HUDEP-2 (cell line): Measurements from ENCODE around the gene TTC36.
"Not testable (repeated sequence)": the region's sequence is repeated elsewhere in the genome, so short reads cannot be mapped to it uniquely, and the experiment has no call there.

Source experiments
- DNase-seq, 76 experiments: peaks; one replicate each; lab custom pipeline; 2025; ENCODE audit not compliant: unreplicated experiment in 76 of 76; lab: John Stamatoyannopoulos, UW

The TTC36 gene, protein sequence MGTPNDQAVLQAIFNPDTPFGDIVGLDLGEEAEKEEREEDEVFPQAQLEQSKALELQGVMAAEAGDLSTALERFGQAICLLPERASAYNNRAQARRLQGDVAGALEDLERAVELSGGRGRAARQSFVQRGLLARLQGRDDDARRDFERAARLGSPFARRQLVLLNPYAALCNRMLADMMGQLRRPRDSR

DNA sequence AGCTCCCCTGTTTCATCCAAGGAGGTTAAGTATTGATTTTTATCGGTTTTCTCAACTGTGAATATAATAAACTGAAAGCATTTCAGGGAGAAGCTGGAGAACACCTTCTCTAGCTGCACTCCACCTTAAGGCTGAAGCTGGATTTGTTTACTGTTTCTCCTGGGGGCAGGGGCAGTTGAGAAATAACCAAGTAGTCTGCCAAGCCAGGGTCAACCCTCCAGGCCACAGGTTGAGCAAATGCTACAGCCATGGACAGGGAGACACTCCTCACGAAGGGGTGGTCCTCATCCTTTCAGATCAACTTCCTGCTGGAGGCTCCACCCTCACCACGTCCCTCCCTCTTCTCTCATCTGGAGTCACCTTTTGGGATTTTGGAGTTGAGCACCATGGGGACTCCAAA is at the start of gene TTC36:
TSS of gene TTC36 (plus strand) at position 366 of the 400 bp plus-strand sequence. CDS start at position 387, 21 bp downstream.
- DNase-seq: no peak

DNA sequence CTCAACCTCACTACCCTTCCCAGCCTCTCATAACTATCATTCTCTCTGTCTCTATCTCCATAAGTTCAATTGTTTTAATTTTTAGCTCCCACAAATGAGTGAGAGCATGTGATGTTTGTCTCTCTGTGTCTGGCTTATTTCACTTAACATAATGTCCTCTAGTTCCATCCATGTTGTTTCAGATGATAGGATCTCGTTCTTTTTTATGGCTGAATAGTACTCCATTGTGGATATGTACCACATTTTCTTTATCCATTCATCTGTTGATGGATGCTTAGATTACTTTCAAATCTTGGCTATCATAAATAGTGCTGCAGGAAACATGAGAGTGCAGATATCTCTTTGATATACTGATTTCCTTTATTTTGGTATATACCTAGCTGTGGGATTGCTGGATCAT is 46.0 kb upstream of the TTC36 start:
- DNase-seq: not testable (repeated sequence)

DNA sequence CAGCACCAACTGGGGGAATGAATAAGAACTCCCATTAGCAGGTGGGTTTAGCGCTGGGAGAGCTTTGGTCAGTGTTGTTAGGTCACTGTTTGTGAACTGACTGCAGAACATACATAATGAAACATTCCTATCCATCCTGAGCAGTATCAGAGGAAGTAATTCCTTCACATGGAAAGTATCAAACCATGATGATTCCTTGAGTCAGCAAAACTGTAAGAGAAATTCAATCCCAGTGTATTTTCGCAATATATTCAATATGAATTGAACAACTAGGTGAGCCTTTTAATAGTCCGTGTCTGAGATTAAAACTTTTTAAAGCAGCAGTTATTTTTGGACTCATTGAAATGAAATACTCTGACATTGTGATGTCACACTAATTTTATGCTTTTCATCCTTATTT is 42.9 kb upstream of the TTC36 start:
- DNase-seq: no peak

DNA sequence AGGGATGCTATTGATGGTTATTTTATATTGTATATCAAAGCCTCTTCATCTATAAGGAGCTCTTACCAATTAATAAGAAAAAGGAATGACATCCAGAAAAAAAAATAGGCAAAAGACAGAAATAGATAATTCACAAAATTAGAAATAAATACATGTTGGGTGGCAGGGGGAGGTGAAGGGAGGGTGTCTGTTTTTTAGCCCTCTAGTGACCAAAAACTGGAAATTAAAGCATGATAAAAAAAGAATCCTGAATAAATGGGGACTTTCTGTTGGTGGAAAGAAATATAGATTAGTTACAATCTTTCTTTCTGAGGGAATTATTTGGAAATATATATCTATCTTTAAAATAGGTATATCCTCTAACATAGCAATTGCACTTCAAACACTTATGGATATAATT is 42.0 kb upstream of the TTC36 start:
- DNase-seq: peak in 1 of 76 experiments; percentile 1

DNA sequence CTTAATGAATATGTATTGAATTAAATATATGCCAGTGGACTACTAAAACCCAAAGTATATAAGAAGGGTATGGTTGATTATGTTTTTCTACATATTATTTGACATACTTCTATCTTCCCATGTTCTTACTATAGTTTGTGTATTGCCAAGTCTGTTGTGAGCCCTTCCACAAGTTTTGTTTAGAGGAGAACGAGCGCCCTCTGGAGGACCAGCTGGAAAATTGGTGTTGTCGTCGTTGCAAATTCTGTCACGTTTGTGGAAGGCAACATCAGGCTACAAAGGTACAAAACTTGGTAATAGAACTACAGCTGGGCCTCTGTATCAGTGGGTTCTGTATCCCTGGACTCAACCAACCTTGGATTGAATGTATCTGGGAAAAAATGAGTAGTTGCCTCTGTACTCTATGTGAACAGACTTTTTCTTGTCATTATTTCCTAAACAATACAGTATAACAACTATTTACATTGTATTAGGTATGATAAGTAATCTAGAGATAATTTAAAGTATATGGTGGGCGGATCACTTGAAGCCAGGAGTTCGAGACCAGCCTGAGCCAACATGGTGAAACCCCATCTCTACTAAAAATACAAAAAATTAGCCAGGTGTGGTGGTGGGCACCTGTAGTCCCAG is 38.7 kb upstream of the TTC36 start:
- peak in 62 of 76 experiments; percentile 1 to 80 (median 52) for DNase-seq

DNA sequence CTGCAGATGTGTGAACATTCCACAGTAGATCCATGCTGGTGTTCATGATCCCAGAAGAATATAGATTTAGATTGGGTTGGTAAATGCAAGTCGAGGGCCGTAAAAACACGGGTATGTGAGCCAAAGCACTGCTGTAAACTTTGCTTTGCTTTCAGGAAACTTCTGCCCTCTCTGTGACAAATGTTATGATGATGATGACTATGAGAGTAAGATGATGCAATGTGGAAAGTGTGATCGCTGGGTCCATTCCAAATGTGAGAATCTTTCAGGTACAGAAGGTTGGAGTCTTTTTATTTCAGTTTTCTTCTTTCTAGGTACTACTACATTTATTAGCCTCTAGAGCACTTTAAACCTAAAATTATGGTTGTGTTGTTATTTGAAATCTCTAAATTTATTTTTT is 36.2 kb upstream of the TTC36 start:
- DNase-seq: no peak

DNA sequence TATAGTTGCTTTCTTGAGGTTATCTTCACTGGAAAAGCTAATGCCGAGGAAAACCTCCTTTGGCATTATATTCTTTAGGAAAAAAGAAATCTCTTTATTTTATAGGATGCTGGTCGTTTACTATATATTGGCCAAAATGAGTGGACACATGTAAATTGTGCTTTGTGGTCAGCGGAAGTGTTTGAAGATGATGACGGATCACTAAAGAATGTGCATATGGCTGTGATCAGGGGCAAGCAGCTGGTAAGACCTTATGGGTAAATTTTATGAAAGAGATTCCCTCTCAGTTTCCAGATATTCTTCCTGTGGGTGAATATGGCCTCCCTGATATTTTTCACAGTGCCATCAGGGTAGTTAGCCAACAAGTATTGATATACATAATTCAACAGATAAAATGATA is 29.4 kb upstream of the TTC36 start:
- DNase-seq: no peak

DNA sequence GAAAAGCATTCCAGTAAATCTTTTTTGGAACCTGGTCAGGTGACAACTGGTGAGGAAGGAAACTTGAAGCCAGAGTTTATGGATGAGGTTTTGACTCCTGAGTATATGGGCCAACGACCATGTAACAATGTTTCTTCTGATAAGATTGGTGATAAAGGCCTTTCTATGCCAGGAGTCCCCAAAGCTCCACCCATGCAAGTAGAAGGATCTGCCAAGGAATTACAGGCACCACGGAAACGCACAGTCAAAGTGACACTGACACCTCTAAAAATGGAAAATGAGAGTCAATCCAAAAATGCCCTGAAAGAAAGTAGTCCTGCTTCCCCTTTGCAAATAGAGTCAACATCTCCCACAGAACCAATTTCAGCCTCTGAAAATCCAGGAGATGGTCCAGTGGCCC is 24.1 kb upstream of the TTC36 start:
- DNase-seq: no peak

DNA sequence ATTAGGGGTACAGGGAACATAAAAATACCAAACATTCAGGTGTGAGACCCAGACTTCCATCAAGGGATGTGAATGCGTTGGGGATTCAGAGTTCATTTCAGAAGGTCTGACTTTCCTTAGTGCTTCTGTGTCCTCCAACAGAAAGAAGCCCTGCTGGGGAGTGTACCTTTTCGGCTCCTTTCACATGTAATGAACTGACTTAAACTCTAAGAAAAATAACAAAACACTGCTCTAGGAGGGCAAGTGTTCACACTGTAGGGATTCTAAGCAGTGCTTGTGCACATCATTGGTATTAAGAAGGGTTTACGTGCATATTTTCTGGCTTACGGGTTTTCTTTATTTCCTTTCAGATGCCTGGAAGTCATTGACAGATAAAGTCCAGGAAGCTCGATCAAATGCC is 15.7 kb upstream of the TTC36 start:
- no peak for DNase-seq

DNA sequence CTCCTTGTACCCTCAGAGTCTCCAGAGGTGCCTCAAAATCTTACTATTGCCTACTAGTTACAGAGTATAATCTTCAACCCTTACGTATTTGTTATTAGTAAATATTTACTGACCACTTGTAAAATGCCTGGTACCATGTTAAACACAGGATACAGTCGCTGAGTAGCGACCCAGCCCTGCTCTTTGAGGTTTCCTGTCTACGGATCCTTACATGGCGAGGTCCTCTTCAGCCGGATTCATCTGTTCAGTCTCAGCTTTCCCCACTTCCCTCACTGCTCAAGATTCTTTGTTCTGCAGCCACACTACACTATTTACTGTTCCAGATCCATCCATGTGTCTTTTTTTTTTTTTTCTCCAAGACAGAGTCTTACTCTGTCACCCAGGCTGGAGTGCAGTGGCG is 13.2 kb upstream of the TTC36 start:
- DNase-seq: no peak

DNA sequence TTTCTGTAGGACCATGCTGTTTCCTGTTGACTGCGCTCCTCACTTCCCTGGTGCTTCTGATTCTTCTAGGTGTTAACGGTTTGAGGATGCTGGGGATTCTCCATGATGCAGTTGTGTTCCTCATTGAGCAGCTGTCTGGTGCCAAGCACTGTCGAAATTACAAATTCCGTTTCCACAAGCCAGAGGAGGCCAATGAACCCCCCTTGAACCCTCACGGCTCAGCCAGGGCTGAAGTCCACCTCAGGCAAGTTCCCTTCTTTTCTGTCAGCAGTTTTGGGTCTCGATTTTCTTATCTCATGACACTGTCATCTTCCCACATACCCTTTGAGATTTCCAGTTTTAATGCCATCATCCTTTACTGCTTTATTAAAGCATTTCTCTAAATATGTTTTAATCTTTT is 7.7 kb upstream of the TTC36 start:
- DNase-seq: no peak

DNA sequence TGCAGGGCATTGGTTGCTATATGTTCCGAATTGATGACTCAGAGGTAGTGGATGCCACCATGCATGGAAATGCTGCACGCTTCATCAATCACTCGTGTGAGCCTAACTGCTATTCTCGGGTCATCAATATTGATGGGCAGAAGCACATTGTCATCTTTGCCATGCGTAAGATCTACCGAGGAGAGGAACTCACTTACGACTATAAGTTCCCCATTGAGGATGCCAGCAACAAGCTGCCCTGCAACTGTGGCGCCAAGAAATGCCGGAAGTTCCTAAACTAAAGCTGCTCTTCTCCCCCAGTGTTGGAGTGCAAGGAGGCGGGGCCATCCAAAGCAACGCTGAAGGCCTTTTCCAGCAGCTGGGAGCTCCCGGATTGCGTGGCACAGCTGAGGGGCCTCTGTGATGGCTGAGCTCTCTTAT is 5.4 kb upstream of the TTC36 start:
- DNase-seq: no peak

DNA sequence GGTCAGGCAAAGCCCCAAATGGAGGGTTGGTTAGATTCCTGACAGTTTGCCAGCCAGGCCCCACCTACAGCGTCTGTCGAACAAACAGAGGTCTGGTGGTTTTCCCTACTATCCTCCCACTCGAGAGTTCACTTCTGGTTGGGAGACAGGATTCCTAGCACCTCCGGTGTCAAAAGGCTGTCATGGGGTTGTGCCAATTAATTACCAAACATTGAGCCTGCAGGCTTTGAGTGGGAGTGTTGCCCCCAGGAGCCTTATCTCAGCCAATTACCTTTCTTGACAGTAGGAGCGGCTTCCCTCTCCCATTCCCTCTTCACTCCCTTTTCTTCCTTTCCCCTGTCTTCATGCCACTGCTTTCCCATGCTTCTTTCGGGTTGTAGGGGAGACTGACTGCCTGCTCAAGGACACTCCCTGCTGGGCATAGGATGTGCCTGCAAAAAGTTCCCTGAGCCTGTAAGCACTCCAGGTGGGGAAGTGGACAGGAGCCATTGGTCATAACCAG is 4.7 kb upstream of the TTC36 start:
- peak in 3 of 76 experiments; percentile 4 to 8 (median 8) for DNase-seq

DNA sequence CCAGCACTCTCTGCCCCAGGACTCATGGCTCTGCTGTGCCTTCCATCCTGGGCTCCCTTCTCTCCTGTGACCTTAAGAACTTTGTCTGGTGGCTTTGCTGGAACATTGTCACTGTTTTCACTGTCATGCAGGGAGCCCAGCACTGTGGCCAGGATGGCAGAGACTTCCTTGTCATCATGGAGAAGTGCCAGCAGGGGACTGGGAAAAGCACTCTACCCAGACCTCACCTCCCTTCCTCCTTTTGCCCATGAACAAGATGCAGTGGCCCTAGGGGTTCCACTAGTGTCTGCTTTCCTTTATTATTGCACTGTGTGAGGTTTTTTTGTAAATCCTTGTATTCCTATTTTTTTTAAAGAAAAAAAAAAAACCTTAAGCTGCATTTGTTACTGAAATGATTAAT is 2.9 kb upstream of the TTC36 start:
- DNase-seq: no peak

DNA sequence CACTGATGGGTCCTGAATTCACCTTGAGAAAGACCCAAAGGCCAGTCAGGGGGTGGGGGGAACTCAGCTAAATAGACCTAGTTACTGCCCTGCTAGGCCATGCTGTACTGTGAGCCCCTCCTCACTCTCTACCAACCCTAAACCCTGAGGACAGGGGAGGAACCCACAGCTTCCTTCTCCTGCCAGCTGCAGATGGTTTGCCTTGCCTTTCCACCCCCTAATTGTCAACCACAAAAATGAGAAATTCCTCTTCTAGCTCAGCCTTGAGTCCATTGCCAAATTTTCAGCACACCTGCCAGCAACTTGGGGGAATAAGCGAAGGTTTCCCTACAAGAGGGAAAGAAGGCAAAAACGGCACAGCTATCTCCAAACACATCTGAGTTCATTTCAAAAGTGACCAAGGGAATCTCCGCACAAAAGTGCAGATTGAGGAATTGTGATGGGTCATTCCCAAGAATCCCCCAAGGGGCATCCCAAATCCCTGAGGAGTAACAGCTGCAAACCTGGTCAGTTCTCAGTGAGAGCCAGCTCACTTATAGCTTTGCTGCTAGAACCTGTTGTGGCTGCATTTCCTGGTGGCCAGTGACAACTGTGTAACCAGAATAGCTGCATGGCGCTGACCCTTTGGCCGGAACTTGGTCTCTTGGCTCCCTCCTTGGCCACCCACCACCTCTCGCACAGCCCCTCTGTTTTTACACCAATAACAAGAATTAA is 2.4 kb upstream of the TTC36 start:
- no peak for DNase-seq

DNA sequence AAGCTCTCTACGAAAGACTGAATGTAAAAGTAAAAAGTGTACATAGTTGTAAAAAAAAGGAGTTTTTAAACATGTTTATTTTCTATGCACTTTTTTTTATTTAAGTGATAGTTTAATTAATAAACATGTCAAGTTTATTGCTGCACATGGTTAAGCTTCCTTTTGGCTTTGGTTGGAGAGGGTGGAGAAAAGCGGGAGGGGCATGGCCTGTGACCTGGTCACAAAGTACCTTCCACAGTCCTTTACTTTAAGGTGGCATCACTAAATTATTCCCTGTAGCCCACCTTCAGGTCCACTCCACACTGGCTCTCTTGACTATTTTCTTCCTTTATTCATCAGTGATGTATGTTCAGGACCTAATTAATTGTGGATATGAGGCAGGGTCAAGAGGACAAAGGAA is 586 bp upstream of the TTC36 start:
- DNase-seq: no peak

DNA sequence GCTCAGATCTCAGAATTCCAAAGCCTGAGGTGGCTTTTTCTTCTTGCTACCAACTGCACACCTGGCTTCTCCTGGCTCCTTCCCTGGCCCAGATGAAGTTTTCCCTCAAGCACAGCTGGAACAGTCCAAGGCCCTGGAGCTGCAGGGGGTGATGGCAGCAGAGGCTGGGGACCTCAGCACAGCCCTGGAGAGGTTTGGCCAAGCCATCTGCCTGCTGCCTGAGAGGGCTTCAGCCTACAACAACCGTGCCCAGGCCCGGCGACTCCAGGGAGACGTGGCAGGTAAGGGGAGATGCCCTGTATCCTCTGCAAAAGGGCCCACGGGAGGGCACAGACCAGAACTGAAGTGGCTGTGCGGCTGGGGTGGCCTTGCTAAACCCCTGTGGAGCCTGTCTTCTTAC is 1.2 kb downstream of the TTC36 start:
- DNase-seq: no peak

DNA sequence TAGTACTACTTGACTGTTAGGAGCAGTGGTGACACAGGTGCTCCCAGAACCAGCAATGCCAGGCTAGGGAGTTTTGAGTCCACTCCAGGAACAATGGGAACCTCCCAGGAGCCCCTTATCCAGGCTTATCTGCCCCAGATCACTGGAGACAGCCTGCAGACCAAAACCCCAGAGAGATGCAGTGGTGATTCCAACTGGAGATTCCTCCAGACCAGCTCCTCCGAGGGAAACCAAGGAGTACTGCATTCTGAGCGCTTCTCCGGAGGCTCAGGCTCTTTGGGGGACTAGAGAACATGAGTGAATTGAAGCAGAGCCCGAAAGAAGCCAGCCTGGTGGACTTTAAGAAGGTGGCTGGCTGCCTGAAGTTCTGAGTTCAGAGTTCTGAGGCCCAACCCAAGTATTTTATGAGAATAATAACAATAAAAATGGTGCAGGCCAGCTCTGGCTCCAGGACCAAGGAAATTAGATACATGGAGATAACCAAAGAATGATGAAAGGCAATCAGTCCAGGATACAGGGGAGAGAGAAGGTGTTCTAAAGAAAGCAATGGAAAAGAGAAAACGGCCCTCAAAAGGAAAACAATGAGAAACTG is 2.4 kb downstream of the TTC36 start:
- no peak for DNase-seq

DNA sequence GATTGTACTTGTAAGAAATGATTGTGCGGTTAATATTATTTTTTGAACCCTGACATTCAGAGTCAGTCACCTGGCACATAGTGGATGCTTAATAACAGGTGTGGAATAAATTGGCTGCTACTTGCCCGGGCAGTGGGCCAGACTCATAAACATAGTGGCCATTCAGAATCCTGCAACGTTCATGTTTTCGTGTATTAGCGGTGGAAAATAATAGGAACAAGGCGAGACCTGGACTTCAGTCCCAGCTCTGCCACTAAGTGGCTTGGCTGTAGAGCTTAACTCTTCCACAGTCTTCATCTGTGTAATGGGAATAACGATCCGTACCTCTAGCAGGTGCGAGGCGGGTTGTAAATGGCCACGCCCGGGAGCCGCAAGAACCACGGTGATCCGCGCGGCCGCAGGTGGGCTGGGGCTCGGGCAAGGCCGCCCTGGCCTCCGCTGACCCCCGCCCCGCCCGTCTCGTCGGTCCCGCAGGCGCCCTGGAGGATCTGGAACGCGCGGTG is 3.0 kb downstream of the TTC36 start:
- DNase-seq: peak in 1 of 76 experiments; percentile 11

DNA sequence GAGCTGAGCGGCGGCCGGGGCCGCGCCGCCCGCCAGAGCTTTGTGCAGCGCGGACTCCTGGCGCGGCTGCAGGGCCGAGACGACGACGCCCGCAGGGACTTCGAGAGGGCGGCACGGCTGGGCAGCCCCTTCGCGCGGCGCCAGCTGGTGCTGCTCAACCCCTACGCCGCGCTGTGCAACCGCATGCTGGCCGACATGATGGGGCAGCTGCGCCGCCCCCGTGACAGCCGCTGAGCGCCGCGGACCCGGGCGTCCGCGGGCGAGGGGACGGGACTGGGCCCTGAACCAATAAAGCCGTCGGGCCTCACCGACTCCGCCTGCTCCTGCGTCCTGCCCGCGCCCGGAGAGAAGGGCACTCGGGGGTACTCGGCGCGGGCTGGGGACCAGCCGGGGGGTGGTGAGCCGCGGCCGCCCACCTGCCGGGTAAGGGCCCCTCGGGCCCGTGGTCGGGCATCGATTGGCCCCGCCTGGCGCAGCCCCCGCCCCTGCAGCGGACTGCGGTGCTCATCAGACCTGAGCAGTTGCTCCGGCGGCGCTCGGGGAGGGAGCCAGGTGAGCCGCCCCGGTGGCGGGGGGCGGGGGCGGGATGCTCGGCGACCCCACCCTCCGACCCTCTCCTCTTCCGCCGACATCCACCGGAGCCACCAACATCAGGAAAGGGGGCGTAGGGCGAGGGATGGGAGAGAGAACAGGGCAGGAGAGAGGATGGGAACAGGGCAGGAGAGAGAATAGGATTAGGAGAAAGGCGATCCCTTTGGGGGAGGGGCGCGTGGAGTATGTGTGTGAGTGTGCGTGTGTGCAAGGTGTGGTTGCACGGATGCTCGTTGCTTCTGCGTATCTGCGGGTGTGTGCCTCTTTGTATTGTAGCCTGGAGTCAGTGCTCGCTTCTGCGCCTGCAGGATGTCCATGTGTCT is 3.7 kb downstream of the TTC36 start, which contains the start of gene TMEM25:
TSS of gene TMEM25 (plus strand) at position 510 of the 914 bp plus-strand sequence. CDS start 610 bp downstream, outside the sequence.
- peak in 14 of 76 experiments; percentile 3 to 42 (median 17) for DNase-seq
